Body of pancreas (tissue), 4 donors: Measurements from ENCODE around the gene POLR2B. TPM values are rescaled to one million over a fixed set of nuclear protein-coding genes. Genes with fewer than 3 reads are reported as not detected.

ENCODE experiments used
- ATAC-seq: fragments of 150-250 bp; one replicate; pipeline ENCODE4 v1.9.1; 2016
- DNase-seq, 4 donors: peaks; one replicate each; pipeline ENCODE4 v3.0.0-alpha.2; 2019
- H3K27ac ChIP-seq, 4 donors: fragments of 200-600 bp; sonication (generic); 1 replicate in 3 of 4; 2 replicates in 1 of 4; pipeline versions ENCODE4 v1.5.1 to v1.6.1; 2016 to 2019; ENCODE audit warnings: mild to moderate bottlenecking in 1 of 4, mixed read lengths in 1 of 4, moderate library complexity in 1 of 4
- H3K27me3 ChIP-seq, 2 donors: fragments of 200-600 bp; sonication (generic); one replicate each; pipeline ENCODE4 v1.6.0; 2016; ENCODE audit warnings: mild to moderate bottlenecking in 1 of 2
- H3K36me3 ChIP-seq, 2 donors: fragments of 200-600 bp; sonication (generic); replicated peaks in 1 of 2; 2 replicates each; pipeline ENCODE4 v1.5.1; 2016; ENCODE audit warnings: low read depth in 2 of 2; ENCODE audit not compliant: insufficient read depth in 1 of 2
- H3K4me1 ChIP-seq: fragments of 200-600 bp; sonication (generic); one replicate; pipeline ENCODE4 v1.6.0; 2016
- H3K4me3 ChIP-seq, 2 donors: fragments of 200-600 bp; sonication (generic); 1 replicate in 1 of 2; 2 replicates in 1 of 2; pipeline ENCODE4 v1.5.1; 2016 to 2019
- H3K9me3 ChIP-seq, 3 donors: fragments of 200-600 bp; sonication (generic); 1 replicate in 2 of 3; 2 replicates in 1 of 3; pipeline ENCODE4 v1.5.1; 2016
- POLR2A ChIP-seq, 3 donors: fragments of 450-650 bp; IDR thresholded peaks; one replicate each; pipeline ENCODE4 v1.6.1; 2016; ENCODE audit warnings: antibody characterized with exemption in 3 of 3, mild to moderate bottlenecking in 2 of 3
- WGBS, 2 donors: methylation state at CpG; one replicate each; pipeline ENCODE4 v1.1.5; 2017; 5-methylcytosine and 5-hydroxymethylcytosine counted together
- intact Hi-C: fragments of 100-400 bp; cut with DNase I; formaldehyde crosslinking; loops from one replicate; pipeline ENCODE4 v1.15.1; 2023
- total RNA-seq, 2 donors: library from RNA; depleted of rRNA; stranded (reverse); fragments of >200 nt; gene quantifications; one replicate each; pipeline ENCODE4 v1.1.0, GENCODE V29; 2016
- TF ChIP-seq, protein P1 (sequence below), 7 experiments: fragments of 450-650 bp in 4 of 7; fragments of 200-600 bp in 3 of 7; sonication (generic) in 3 of 7; IDR thresholded peaks; one replicate each; pipeline ENCODE4 v1.5.1; 2016 to 2019; ENCODE audit warnings: antibody characterized with exemption in 7 of 7

Gene POLR2B
- total RNA-seq, 2 donors from 2014 or later = 38.6 to 46.2 TPM

DNA sequence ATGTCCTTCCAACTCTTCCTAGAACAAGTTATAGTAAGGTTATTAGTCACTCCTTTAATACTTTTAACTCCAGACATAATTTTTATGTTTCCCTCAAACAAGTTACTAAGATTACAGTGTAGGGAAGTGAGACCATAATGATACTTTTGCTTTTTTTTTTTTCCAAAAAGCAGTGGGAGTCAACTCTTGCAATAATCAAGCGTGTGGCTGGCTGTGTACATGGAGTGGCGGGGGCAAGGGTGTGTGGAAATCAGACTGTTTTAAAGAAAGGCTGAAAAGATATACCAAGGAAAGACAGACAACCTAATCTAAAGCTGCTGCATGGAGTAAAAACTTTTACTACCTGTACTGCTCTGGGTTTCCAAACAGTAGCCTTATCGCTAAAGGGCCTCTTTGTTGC lies 5.4 kb upstream of the POLR2B start:
- intact Hi-C loops = no loop called here
- peaks cover 17 to 19% of the 10 kb centered on the region in 2 donors for H3K36me3 ChIP-seq
- no peaks in the 10 kb centered on the region for H3K27me3 ChIP-seq
- no peak for ATAC-seq
- peaks cover 27% of the 10 kb centered on the region for H3K4me1 ChIP-seq
- 96 to 97% methylated on average over 3 of the region's 3 CpGs for WGBS, 2 donors
- H3K9me3 ChIP-seq = peaks cover 0 to 10% (median 0%) of the 10 kb centered on the region in 3 donors
- TF ChIP-seq POLR2A (IDR thresholded peaks at IDR 0.05) = no peak
- TF ChIP-seq, protein P1, sequence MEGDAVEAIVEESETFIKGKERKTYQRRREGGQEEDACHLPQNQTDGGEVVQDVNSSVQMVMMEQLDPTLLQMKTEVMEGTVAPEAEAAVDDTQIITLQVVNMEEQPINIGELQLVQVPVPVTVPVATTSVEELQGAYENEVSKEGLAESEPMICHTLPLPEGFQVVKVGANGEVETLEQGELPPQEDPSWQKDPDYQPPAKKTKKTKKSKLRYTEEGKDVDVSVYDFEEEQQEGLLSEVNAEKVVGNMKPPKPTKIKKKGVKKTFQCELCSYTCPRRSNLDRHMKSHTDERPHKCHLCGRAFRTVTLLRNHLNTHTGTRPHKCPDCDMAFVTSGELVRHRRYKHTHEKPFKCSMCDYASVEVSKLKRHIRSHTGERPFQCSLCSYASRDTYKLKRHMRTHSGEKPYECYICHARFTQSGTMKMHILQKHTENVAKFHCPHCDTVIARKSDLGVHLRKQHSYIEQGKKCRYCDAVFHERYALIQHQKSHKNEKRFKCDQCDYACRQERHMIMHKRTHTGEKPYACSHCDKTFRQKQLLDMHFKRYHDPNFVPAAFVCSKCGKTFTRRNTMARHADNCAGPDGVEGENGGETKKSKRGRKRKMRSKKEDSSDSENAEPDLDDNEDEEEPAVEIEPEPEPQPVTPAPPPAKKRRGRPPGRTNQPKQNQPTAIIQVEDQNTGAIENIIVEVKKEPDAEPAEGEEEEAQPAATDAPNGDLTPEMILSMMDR (IDR thresholded peaks at IDR 0.05) = no peak
- no peak for DNase-seq
- no peak overlapping the region for H3K4me3 ChIP-seq
- no peak overlapping the region for H3K27ac ChIP-seq

DNA sequence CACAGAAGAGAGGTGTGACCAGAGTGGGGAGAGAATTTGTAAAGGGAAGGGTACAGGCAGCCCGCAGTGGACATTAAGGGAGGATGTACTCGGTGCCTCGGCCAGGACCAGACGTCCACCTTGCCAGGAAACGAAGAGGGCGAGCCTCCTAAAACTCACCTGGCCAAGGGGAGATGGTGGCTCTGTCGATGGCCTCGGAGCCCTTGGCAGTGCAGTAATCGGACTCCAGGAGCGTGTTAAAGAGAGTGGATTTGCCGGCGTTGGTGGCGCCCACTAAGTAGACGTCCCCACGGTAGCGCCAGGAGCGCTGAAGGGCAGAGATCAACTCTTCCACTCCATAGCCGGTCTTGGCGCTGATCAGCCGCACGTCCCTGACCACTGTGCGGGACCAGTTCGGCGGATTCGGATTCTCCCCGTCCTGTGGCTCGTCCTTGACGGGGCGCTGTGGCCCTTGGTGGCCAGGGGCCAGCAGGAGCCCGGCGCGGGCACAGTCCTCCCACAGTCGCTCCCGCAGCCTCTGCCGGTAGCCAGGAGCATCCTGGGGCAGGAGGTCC lies 2.3 kb upstream of the POLR2B start:
- no peak for TF ChIP-seq POLR2A (IDR thresholded peaks at IDR 0.05)
- TF ChIP-seq, protein P1 (IDR thresholded peaks at IDR 0.05) = no peak
- H3K4me3 ChIP-seq = peak overlapping the region; percentile 89 to 95
- H3K27me3 ChIP-seq = no peaks in the 10 kb centered on the region
- ATAC-seq = peak; percentile 0
- peaks cover 0 to 10% (median 0%) of the 10 kb centered on the region in 3 donors for H3K9me3 ChIP-seq
- peaks cover 17 to 19% of the 10 kb centered on the region in 2 donors for H3K36me3 ChIP-seq
- peaks cover 45% of the 10 kb centered on the region for H3K4me1 ChIP-seq
- DNase-seq = no peak
- H3K27ac ChIP-seq = peak overlapping the region; percentile 72 to 94 (median 86)
- intact Hi-C loops = no loop called here
- WGBS, 2 donors = 0 to 1% methylated on average over 16 to 35 of the region's 35 CpGs

DNA sequence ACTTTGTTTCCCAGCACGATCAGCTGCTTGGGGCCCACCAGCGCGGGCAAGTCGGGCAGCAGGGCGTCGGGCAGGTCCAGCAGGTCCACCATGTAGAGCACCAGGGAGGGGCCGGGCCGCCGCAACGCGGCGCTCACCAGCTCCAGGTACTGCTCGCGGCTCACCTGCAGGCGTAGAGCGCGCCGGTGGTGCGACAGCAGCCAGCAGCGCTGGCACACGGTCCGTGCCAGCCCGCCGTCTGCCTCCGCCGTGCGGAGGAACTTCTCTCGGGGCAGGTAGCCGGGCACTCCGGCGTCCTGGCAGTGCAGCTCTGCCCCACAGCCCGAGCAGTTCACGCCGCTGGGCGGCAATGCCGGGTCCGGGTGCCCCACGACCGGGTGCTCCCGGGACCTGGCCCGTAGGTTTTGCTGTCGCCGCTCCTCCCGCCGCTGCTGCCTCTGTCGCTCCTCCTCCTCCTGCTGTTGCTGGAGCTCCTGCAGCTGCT lies 1.8 kb upstream of the POLR2B start:
- TF ChIP-seq, protein P1 (IDR thresholded peaks at IDR 0.05) = peak in 4 of 7 experiments; percentile 28 to 44 (median 41)
- TF ChIP-seq POLR2A (IDR thresholded peaks at IDR 0.05) = peak in 1 of 3 donors; percentile 25
- H3K36me3 ChIP-seq = peaks cover 17 to 19% of the 10 kb centered on the region in 2 donors
- intact Hi-C loops = no loop called here
- peaks cover 0 to 10% (median 0%) of the 10 kb centered on the region in 3 donors for H3K9me3 ChIP-seq
- 0 to 1% methylated on average over 15 to 40 of the region's 46 CpGs for WGBS, 2 donors
- no peaks in the 10 kb centered on the region for H3K27me3 ChIP-seq
- ATAC-seq (peak; percentile 74), DNase-seq (peak; percentile 78 to 83 (median 82))
- peak overlapping the region; percentile 72 to 94 (median 86) for H3K27ac ChIP-seq
- H3K4me3 ChIP-seq = peak overlapping the region; percentile 89 to 95
- H3K4me1 ChIP-seq = peaks cover 50% of the 10 kb centered on the region

DNA sequence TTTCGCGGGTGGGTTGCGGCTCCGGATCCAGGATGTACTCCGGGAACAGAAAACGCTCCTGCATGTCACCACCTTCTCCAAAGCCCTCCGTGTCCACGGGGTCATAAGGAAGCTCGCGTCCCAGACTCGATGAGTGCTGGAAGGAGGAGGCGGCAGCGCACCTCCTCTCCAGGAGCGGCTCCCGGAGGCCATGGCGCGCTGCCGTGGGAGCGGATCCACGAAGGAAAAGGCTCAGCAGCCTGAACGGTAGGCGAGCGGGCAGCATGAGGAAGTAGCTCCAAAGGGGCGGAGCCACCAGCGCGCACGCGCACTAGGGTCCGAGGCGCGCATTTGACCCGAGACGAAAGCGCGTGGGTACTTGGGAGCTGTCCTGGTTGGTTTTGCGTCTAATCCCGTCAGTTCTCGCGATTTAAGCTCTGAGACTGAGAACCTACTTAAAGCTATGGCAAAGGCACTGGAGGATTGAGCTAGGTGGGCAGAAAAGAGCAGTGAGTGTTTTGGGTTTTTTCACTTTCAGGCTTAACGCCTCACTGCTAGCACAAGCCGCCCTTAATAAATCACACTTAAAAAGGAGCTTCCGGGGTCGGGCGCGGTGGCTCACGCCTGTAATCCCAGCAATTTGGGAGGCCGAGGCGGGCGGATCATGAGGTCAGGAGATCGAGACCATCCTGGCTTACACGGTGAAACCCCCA lies 1.2 kb upstream of the POLR2B start, which contains the start of gene NOA1:
Gene NOA1, minus strand, starts transcription at position 286 of the 692 bp plus-strand sequence. Its CDS starts 21 bp downstream, at position 265.
- WGBS, 2 donors = 1 to 2% methylated on average over 12 to 51 of the region's 51 CpGs

More for the DNA sequence above, 1.2 kb upstream of the POLR2B start, which contains the start of gene NOA1:
- intact Hi-C loops = no loop called here
- TF ChIP-seq POLR2A (IDR thresholded peaks at IDR 0.05) = peak; percentile 54 to 89 (median 88)
- TF ChIP-seq, protein P1 (IDR thresholded peaks at IDR 0.05) = no peak
- peaks cover 0 to 10% (median 0%) of the 10 kb centered on the region in 3 donors for H3K9me3 ChIP-seq
- peak within 1 kb of the TSS; percentile 72 to 94 (median 86) for H3K27ac ChIP-seq
- peak within 1 kb of the TSS; percentile 89 to 95 for H3K4me3 ChIP-seq
- no peaks in the 10 kb centered on the region for H3K27me3 ChIP-seq
- peak; percentile 87 for ATAC-seq
- DNase-seq = peak; percentile 98 to 99 (median 99)
- peaks cover 55% of the 10 kb centered on the region for H3K4me1 ChIP-seq
- peaks cover 11 to 13% of the 10 kb centered on the region in 2 donors for H3K36me3 ChIP-seq
